OCI-LY7 (cell line): ENCODE results near the gene ACCS. TPM values are rescaled to one million over a fixed set of nuclear protein-coding genes. Genes with fewer than 3 reads are reported as not detected.

ENCODE experiments used
- BruUV-seq: library from RNA; stranded (reverse); fragments of 400-500 nt; replicated peaks from 2 replicates; lab custom pipeline; 2021; lab: Mats Ljungman, UMichigan
- CTCF ChIA-PET: fragments of 300-600 bp; sonication (Branson Sonifier 250); formaldehyde crosslinking; loops from one replicate; lab custom pipeline; 2022; ENCODE audit warnings: antibody characterized with exemption; ENCODE audit not compliant: unreplicated experiment; lab: Charles Lee
- POLR2A ChIA-PET: fragments of 300-600 bp; sonication (Branson Sonifier 250); formaldehyde crosslinking; loops from one replicate; lab custom pipeline; 2022; ENCODE audit warnings: antibody characterized with exemption; lab: Charles Lee
- DNase-seq: peaks from one replicate; pipeline ENCODE4 v3.0.0-alpha.2; 2015; ENCODE audit warnings: low spot score
- H2AFZ ChIP-seq: fragments of 200-600 bp; sonication (generic), shearing (Covaris generic); 2 replicates; pipeline ENCODE4 v1.6.1; 2014; ENCODE audit warnings: mild to moderate bottlenecking, antibody characterized with exemption, low read length, moderate library complexity
- H3K27ac ChIP-seq: fragments of 200-600 bp; sonication (generic); 2 replicates; pipeline ENCODE4 v1.5.1; 2014; ENCODE audit warnings: mixed run types, low read depth, mild to moderate bottlenecking, moderate library complexity, low read length, inconsistent platforms; ENCODE audit not compliant: poor library complexity, severe bottlenecking
- H3K36me3 ChIP-seq: fragments of 200-600 bp; sonication (generic); 2 replicates; pipeline ENCODE4 v1.6.1; 2014; ENCODE audit warnings: mild to moderate bottlenecking, antibody characterized with exemption, low read length, moderate library complexity, mixed read lengths; ENCODE audit not compliant: insufficient read depth
- H3K4me1 ChIP-seq: fragments of 200-600 bp; sonication (generic); 2 replicates; pipeline ENCODE4 v1.5.1; 2014; ENCODE audit warnings: mild to moderate bottlenecking, low read length; ENCODE audit not compliant: insufficient read depth, poor library complexity, severe bottlenecking
- H3K4me2 ChIP-seq: fragments of 200-600 bp; sonication (generic); 2 replicates; pipeline ENCODE4 v1.6.1; 2014; ENCODE audit warnings: mild to moderate bottlenecking, low read length
- H3K4me3 ChIP-seq: fragments of 200-600 bp; sonication (generic); 2 replicates; pipeline ENCODE4 v1.5.1; 2014; ENCODE audit warnings: mild to moderate bottlenecking, low read depth, low read length; ENCODE audit not compliant: poor library complexity, severe bottlenecking
- H3K79me2 ChIP-seq: fragments of 200-600 bp; sonication (generic); 2 replicates; pipeline ENCODE4 v1.6.1; 2016; ENCODE audit warnings: low read depth, mild to moderate bottlenecking, low read length, moderate library complexity, mixed read lengths; ENCODE audit not compliant: insufficient read depth
- H3K9me2 ChIP-seq: fragments of 200-600 bp; sonication (generic); 2 replicates; pipeline ENCODE4 v1.6.1; 2016; ENCODE audit warnings: mild to moderate bottlenecking, low read length, mixed read lengths; ENCODE audit not compliant: insufficient read depth
- H3K9me3 ChIP-seq: fragments of 200-600 bp; sonication (generic); 2 replicates; pipeline ENCODE4 v1.6.1; 2014; ENCODE audit warnings: mild to moderate bottlenecking, mixed run types, low read length, mixed read lengths
- H4K20me1 ChIP-seq: fragments of 200-600 bp; sonication (generic); 2 replicates; pipeline ENCODE4 v1.6.1; 2014; ENCODE audit warnings: mild to moderate bottlenecking, antibody characterized with exemption, low read length, moderate library complexity, mixed read lengths; ENCODE audit not compliant: insufficient read depth
- CTCF ChIP-seq: fragments of 200-600 bp; sonication (generic); conservative IDR thresholded peaks from 2 replicates; pipeline ENCODE4 v1.5.1; 2014; ENCODE audit warnings: mild to moderate bottlenecking, antibody characterized with exemption, low read length, moderate library complexity, mixed read lengths
- EZH2phosphoT487 ChIP-seq: fragments of 200-600 bp; sonication (generic); IDR thresholded peaks from 2 replicates; pipeline ENCODE4 v1.6.1; 2018; ENCODE audit warnings: low read depth, borderline replicate concordance, mild to moderate bottlenecking, mixed run types, antibody characterized with exemption, low read length, moderate library complexity, mixed read lengths
- intact Hi-C: fragments of 100-400 bp; cut with micrococcal nuclease; formaldehyde crosslinking; loops from one replicate; pipeline ENCODE4 v1.10.0; 2022; ENCODE audit not compliant: unreplicated experiment
- total RNA-seq, 2 experiments: library from RNA; depleted of rRNA in 1 of 2; stranded (reverse); fragments of >200 nt in 1 of 2; shearing (Covaris generic) in 1 of 2; gene quantifications; 2 replicates each; pipeline ENCODE4 v1.2.3, GENCODE V29; 2014 to 2022

The ACCS gene
- total RNA-seq, 2 experiments from 2014 or later: not detected

GRCh38 chr11:44057340-44057739 is 8.7 kb upstream of the ACCS start:
- H3K4me3 ChIP-seq: no peak overlapping the region
- no peaks in the 10 kb centered on the region for H3K9me3 ChIP-seq
- POLR2A ChIA-PET: no interaction called here
- TF ChIP-seq EZH2phosphoT487 (no peak), CTCF (no peak)
- BruUV-seq: no TSS peak
- no peak overlapping the region for H3K4me2 ChIP-seq
- H3K79me2 ChIP-seq: no peaks in the 10 kb centered on the region
- CTCF ChIA-PET: no interaction called here
- no peak overlapping the region for H2AFZ ChIP-seq
- H4K20me1 ChIP-seq: no peaks in the 10 kb centered on the region
- H3K36me3 ChIP-seq: no peaks in the 10 kb centered on the region
- no peak for DNase-seq
- no peak overlapping the region for H3K27ac ChIP-seq
- no peaks in the 10 kb centered on the region for H3K9me2 ChIP-seq
- H3K4me1 ChIP-seq: no peaks in the 10 kb centered on the region
- intact Hi-C loops: no loop called here

GRCh38 chr11:44058275-44058674 is 7.8 kb upstream of the ACCS start:
- Histone ChIP-seq H3K4me3 (no peak overlapping the region), H3K9me2 (no peaks in the 10 kb centered on the region), H3K9me3 (no peaks in the 10 kb centered on the region), H3K79me2 (no peaks in the 10 kb centered on the region), H3K27ac (no peak overlapping the region), H4K20me1 (no peaks in the 10 kb centered on the region), H2AFZ (no peak overlapping the region), H3K4me2 (no peak overlapping the region), H3K4me1 (no peaks in the 10 kb centered on the region), H3K36me3 (no peaks in the 10 kb centered on the region)
- CTCF ChIA-PET: no interaction called here
- TF ChIP-seq CTCF (no peak), EZH2phosphoT487 (no peak)
- no peak for DNase-seq
- intact Hi-C loops: no loop called here
- POLR2A ChIA-PET: no interaction called here
- BruUV-seq: no TSS peak

- Histone ChIP-seq H3K9me2 (no peaks in the 10 kb centered on the region), H3K79me2 (no peaks in the 10 kb centered on the region), H3K36me3 (no peaks in the 10 kb centered on the region), H3K9me3 (no peaks in the 10 kb centered on the region), H3K4me3 (no peak overlapping the region), H3K4me2 (no peak overlapping the region), H2AFZ (no peak overlapping the region), H3K27ac (no peak overlapping the region), H4K20me1 (no peaks in the 10 kb centered on the region), H3K4me1 (no peaks in the 10 kb centered on the region)
- no peak for DNase-seq
- BruUV-seq: no TSS peak
- POLR2A ChIA-PET: no interaction called here
- CTCF ChIA-PET: no interaction called here
- intact Hi-C loops: no loop called here
- TF ChIP-seq CTCF: no peak
- TF ChIP-seq EZH2phosphoT487: no peak
Measured at GRCh38 chr11:44065161-44065661, 859 bp upstream of the ACCS start.
